Measurements from ENCODE around the gene RFWD3. TPM values are rescaled to one million over a fixed set of nuclear protein-coding genes. Genes with fewer than 3 reads are reported as not detected.
A peak's percentile ranks its signal among the peaks of the same experiment; 100 is the strongest.
"Not testable (repeated sequence)": the region's sequence is repeated elsewhere in the genome, so short reads cannot be mapped to it uniquely, and the experiment has no call there.

Gene RFWD3
- total and polyA plus RNA-seq, 2 donors, result 11.6 to 29.7 TPM

GRCh38 chr16:74657870-74658642 lies 8.6 kb downstream of the RFWD3 start:
- peaks cover 2 to 13% of the 10 kb centered on the region in 2 donors for H3K4me1 ChIP-seq (ENCODE audit: control insufficient read depth in 2 of 2, insufficient read depth in 2 of 2, low read length in 2 of 2)
- H3K36me3 ChIP-seq (ENCODE audit: control insufficient read depth in 2 of 2, insufficient read depth in 2 of 2, low read length in 1 of 2), result peaks cover 52 to 87% of the 10 kb centered on the region in 2 donors
- 77% methylated on average over 5 of the region's 5 CpGs for WGBS

GRCh38 chr16:74654536-74655050 lies 12.1 kb downstream of the RFWD3 start:
- peaks cover 46 to 94% of the 10 kb centered on the region in 2 donors for H3K36me3 ChIP-seq (ENCODE audit: control insufficient read depth in 2 of 2, insufficient read depth in 2 of 2, low read length in 1 of 2)
- no peaks in the 10 kb centered on the region for H3K27me3 ChIP-seq (ENCODE audit: control insufficient read depth in 2 of 2, insufficient read depth in 1 of 2, low read length in 1 of 2)
- H3K4me1 ChIP-seq (ENCODE audit: control insufficient read depth in 2 of 2, insufficient read depth in 2 of 2, low read length in 2 of 2), result peaks cover 2 to 7% of the 10 kb centered on the region in 2 donors
- H3K27ac ChIP-seq (ENCODE audit: low read depth in 1 of 2, low read length in 1 of 2), result no peak overlapping the region
- no peak for DNase-seq (ENCODE audit: low read depth in 6 of 9, low spot score in 9 of 9)
- H3K9me3 ChIP-seq (ENCODE audit: control insufficient read depth in 2 of 2, insufficient read depth in 1 of 2, low read length in 1 of 2), result no peaks in the 10 kb centered on the region
- no peak overlapping the region for H3K4me3 ChIP-seq (ENCODE audit: low read length in 2 of 2)
- WGBS, result 98% methylated on average over 3 of the region's 3 CpGs

More at GRCh38 chr16:74657870-74658642, 8.6 kb downstream of the RFWD3 start:
- Histone ChIP-seq H3K27me3 (ENCODE audit: control insufficient read depth in 2 of 2, insufficient read depth in 1 of 2, low read length in 1 of 2) (no peaks in the 10 kb centered on the region), H3K9me3 (ENCODE audit: control insufficient read depth in 2 of 2, insufficient read depth in 1 of 2, low read length in 1 of 2) (no peaks in the 10 kb centered on the region), H3K27ac (ENCODE audit: low read depth in 1 of 2, low read length in 1 of 2) (no peak overlapping the region), H3K4me3 (ENCODE audit: low read length in 2 of 2) (no peak overlapping the region)
- no peak for DNase-seq (ENCODE audit: low read depth in 6 of 9, low spot score in 9 of 9)

GRCh38 chr16:74652883-74653282 lies 13.8 kb downstream of the RFWD3 start:
- WGBS, result 97% methylated on average over 2 of the region's 2 CpGs
- H3K27me3 ChIP-seq (ENCODE audit: control insufficient read depth in 2 of 2, insufficient read depth in 1 of 2, low read length in 1 of 2); H3K4me1 ChIP-seq (ENCODE audit: control insufficient read depth in 2 of 2, insufficient read depth in 2 of 2, low read length in 2 of 2); DNase-seq (ENCODE audit: low read depth in 6 of 9, low spot score in 9 of 9); H3K9me3 ChIP-seq (ENCODE audit: control insufficient read depth in 2 of 2, insufficient read depth in 1 of 2, low read length in 1 of 2); H3K27ac ChIP-seq (ENCODE audit: low read depth in 1 of 2, low read length in 1 of 2); H3K4me3 ChIP-seq (ENCODE audit: low read length in 2 of 2): not testable (repeated sequence)
- H3K36me3 ChIP-seq (ENCODE audit: control insufficient read depth in 2 of 2, insufficient read depth in 2 of 2, low read length in 1 of 2), result peaks cover 37 to 92% of the 10 kb centered on the region in 2 donors

- Histone ChIP-seq H3K27ac (ENCODE audit: low read depth in 1 of 2, low read length in 1 of 2) (no peak overlapping the region), H3K27me3 (ENCODE audit: control insufficient read depth in 2 of 2, insufficient read depth in 1 of 2, low read length in 1 of 2) (no peaks in the 10 kb centered on the region), H3K36me3 (ENCODE audit: control insufficient read depth in 2 of 2, insufficient read depth in 2 of 2, low read length in 1 of 2) (peaks cover 41 to 93% of the 10 kb centered on the region in 2 donors), H3K4me1 (ENCODE audit: control insufficient read depth in 2 of 2, insufficient read depth in 2 of 2, low read length in 2 of 2) (no peaks in the 10 kb centered on the region), H3K4me3 (ENCODE audit: low read length in 2 of 2) (no peak overlapping the region), H3K9me3 (ENCODE audit: control insufficient read depth in 2 of 2, insufficient read depth in 1 of 2, low read length in 1 of 2) (no peaks in the 10 kb centered on the region)
- 87% methylated on average over 1 of the region's 1 CpG for WGBS
- no peak for DNase-seq (ENCODE audit: low read depth in 6 of 9, low spot score in 9 of 9)
Measured at GRCh38 chr16:74652249-74652648, 14.4 kb downstream of the RFWD3 start.

- Histone ChIP-seq H3K36me3 (ENCODE audit: control insufficient read depth in 2 of 2, insufficient read depth in 2 of 2, low read length in 1 of 2) (peaks cover 42 to 93% of the 10 kb centered on the region in 2 donors), H3K9me3 (ENCODE audit: control insufficient read depth in 2 of 2, insufficient read depth in 1 of 2, low read length in 1 of 2) (no peaks in the 10 kb centered on the region), H3K4me3 (ENCODE audit: low read length in 2 of 2) (no peak overlapping the region), H3K4me1 (ENCODE audit: control insufficient read depth in 2 of 2, insufficient read depth in 2 of 2, low read length in 2 of 2) (no peaks in the 10 kb centered on the region), H3K27me3 (ENCODE audit: control insufficient read depth in 2 of 2, insufficient read depth in 1 of 2, low read length in 1 of 2) (no peaks in the 10 kb centered on the region), H3K27ac (ENCODE audit: low read depth in 1 of 2, low read length in 1 of 2) (no peak overlapping the region)
- 93% methylated on average over 2 of the region's 2 CpGs for WGBS
- DNase-seq (ENCODE audit: low read depth in 6 of 9, low spot score in 9 of 9), result no peak
Measured at GRCh38 chr16:74651841-74652240, 14.8 kb downstream of the RFWD3 start.

GRCh38 chr16:74650966-74651567 lies 15.6 kb downstream of the RFWD3 start:
- H3K36me3 ChIP-seq (ENCODE audit: control insufficient read depth in 2 of 2, insufficient read depth in 2 of 2, low read length in 1 of 2), result peaks cover 48 to 91% of the 10 kb centered on the region in 2 donors
- peak in 4 of 9 donors; percentile 5 to 20 (median 12) for DNase-seq (ENCODE audit: low read depth in 6 of 9, low spot score in 9 of 9)
- 96% methylated on average over 6 of the region's 6 CpGs for WGBS
- no peaks in the 10 kb centered on the region for H3K4me1 ChIP-seq (ENCODE audit: control insufficient read depth in 2 of 2, insufficient read depth in 2 of 2, low read length in 2 of 2)
- H3K27ac ChIP-seq (ENCODE audit: low read depth in 1 of 2, low read length in 1 of 2), result no peak overlapping the region
- no peaks in the 10 kb centered on the region for H3K27me3 ChIP-seq (ENCODE audit: control insufficient read depth in 2 of 2, insufficient read depth in 1 of 2, low read length in 1 of 2)
- H3K4me3 ChIP-seq (ENCODE audit: low read length in 2 of 2), result no peak overlapping the region
- H3K9me3 ChIP-seq (ENCODE audit: control insufficient read depth in 2 of 2, insufficient read depth in 1 of 2, low read length in 1 of 2), result no peaks in the 10 kb centered on the region

GRCh38 chr16:74649839-74650504 lies 16.7 kb downstream of the RFWD3 start:
- no peaks in the 10 kb centered on the region for H3K27me3 ChIP-seq (ENCODE audit: control insufficient read depth in 2 of 2, insufficient read depth in 1 of 2, low read length in 1 of 2)
- WGBS, result 98% methylated on average over 1 of the region's 1 CpG
- H3K9me3 ChIP-seq (ENCODE audit: control insufficient read depth in 2 of 2, insufficient read depth in 1 of 2, low read length in 1 of 2), result no peaks in the 10 kb centered on the region
- DNase-seq (ENCODE audit: low read depth in 6 of 9, low spot score in 9 of 9), result no peak
- H3K27ac ChIP-seq (ENCODE audit: low read depth in 1 of 2, low read length in 1 of 2), result no peak overlapping the region
- no peaks in the 10 kb centered on the region for H3K4me1 ChIP-seq (ENCODE audit: control insufficient read depth in 2 of 2, insufficient read depth in 2 of 2, low read length in 2 of 2)
- H3K4me3 ChIP-seq (ENCODE audit: low read length in 2 of 2), result no peak overlapping the region
- peaks cover 54 to 93% of the 10 kb centered on the region in 2 donors for H3K36me3 ChIP-seq (ENCODE audit: control insufficient read depth in 2 of 2, insufficient read depth in 2 of 2, low read length in 1 of 2)

GRCh38 chr16:74641969-74642368 lies 24.7 kb downstream of the RFWD3 start:
- H3K9me3 ChIP-seq (ENCODE audit: control insufficient read depth in 2 of 2, insufficient read depth in 1 of 2, low read length in 1 of 2), result no peaks in the 10 kb centered on the region
- 98% methylated on average over 8 of the region's 8 CpGs for WGBS
- no peak overlapping the region for H3K27ac ChIP-seq (ENCODE audit: low read depth in 1 of 2, low read length in 1 of 2)
- no peak for DNase-seq (ENCODE audit: low read depth in 6 of 9, low spot score in 9 of 9)
- no peaks in the 10 kb centered on the region for H3K4me1 ChIP-seq (ENCODE audit: control insufficient read depth in 2 of 2, insufficient read depth in 2 of 2, low read length in 2 of 2)
- H3K4me3 ChIP-seq (ENCODE audit: low read length in 2 of 2), result no peak overlapping the region
- H3K36me3 ChIP-seq (ENCODE audit: control insufficient read depth in 2 of 2, insufficient read depth in 2 of 2, low read length in 1 of 2), result peaks cover 61 to 80% of the 10 kb centered on the region in 2 donors
- H3K27me3 ChIP-seq (ENCODE audit: control insufficient read depth in 2 of 2, insufficient read depth in 1 of 2, low read length in 1 of 2), result no peaks in the 10 kb centered on the region
